MM.1S (cell line): ENCODE data around the gene BACE2.

Source experiments
- DNase-seq: peaks from one replicate; pipeline ENCODE4 v3.0.0-alpha.2; 2015
- H2AFZ ChIP-seq: fragments of 300-600 bp; sonication (generic); 2 replicates; pipeline ENCODE4 v1.6.0; 2016; ENCODE audit warnings: antibody characterized with exemption, low read length
- H3F3A ChIP-seq: fragments of 300-600 bp; sonication (generic); 2 replicates; pipeline ENCODE4 v1.6.1; 2016; ENCODE audit warnings: mild to moderate bottlenecking, antibody characterized with exemption, low read length, moderate library complexity, mixed read lengths; ENCODE audit not compliant: insufficient read depth
- H3K27ac ChIP-seq: fragments of 300-600 bp; sonication (generic); 2 replicates; pipeline ENCODE4 v1.5.1; 2016; ENCODE audit warnings: mild to moderate bottlenecking, low read length
- H3K27me3 ChIP-seq: fragments of 300-600 bp; sonication (generic); replicated peaks from 2 replicates; pipeline ENCODE4 v1.6.0; 2016; ENCODE audit warnings: low read length; ENCODE audit not compliant: insufficient read depth
- H3K36me3 ChIP-seq: fragments of 300-600 bp; sonication (generic); replicated peaks from 2 replicates; pipeline ENCODE4 v1.6.1; 2016; ENCODE audit warnings: mild to moderate bottlenecking, low read length, mixed read lengths; ENCODE audit not compliant: insufficient read depth
- H3K4me1 ChIP-seq: fragments of 300-600 bp; sonication (generic); 2 replicates; pipeline ENCODE4 v1.6.1; 2016; ENCODE audit warnings: low read length, mixed read lengths
- H3K4me2 ChIP-seq: fragments of 300-600 bp; sonication (generic); 2 replicates; pipeline ENCODE4 v1.6.0; 2016; ENCODE audit warnings: low read depth, low read length
- H3K4me3 ChIP-seq: fragments of 300-600 bp; sonication (generic); 2 replicates; pipeline ENCODE4 v1.5.1; 2016; ENCODE audit warnings: low read length, mixed read lengths
- H3K79me2 ChIP-seq: fragments of 300-600 bp; sonication (generic); 2 replicates; pipeline ENCODE4 v1.6.1; 2016; ENCODE audit warnings: mixed run types, low read length, mixed read lengths
- H3K9ac ChIP-seq: fragments of 300-600 bp; sonication (generic); 2 replicates; pipeline ENCODE4 v1.6.1; 2016; ENCODE audit warnings: low read length, mixed read lengths
- H3K9me2 ChIP-seq: fragments of 300-600 bp; sonication (generic); replicated peaks from 2 replicates; pipeline ENCODE4 v1.6.1; 2016; ENCODE audit warnings: mild to moderate bottlenecking, low read length, mixed read lengths; ENCODE audit not compliant: insufficient read depth
- H3K9me3 ChIP-seq: fragments of 300-600 bp; sonication (generic); replicated peaks from 2 replicates; pipeline ENCODE4 v1.6.1; 2016; ENCODE audit warnings: mild to moderate bottlenecking, low read length, mixed read lengths; ENCODE audit not compliant: insufficient read depth
- H4K20me1 ChIP-seq: fragments of 300-600 bp; sonication (generic); 2 replicates; pipeline ENCODE4 v1.6.1; 2016; ENCODE audit warnings: mild to moderate bottlenecking, low read length, moderate library complexity, mixed read lengths; ENCODE audit not compliant: insufficient read depth
- EZH2 ChIP-seq: fragments of 300-600 bp; sonication (generic); optimal IDR thresholded peaks from 2 replicates; pipeline ENCODE3; 2017; ENCODE audit warnings: low read depth, mild to moderate bottlenecking, antibody characterized with exemption, low read length, mixed read lengths
- EZH2phosphoT487 ChIP-seq: fragments of 300-600 bp; sonication (generic); IDR thresholded peaks from 2 replicates; pipeline ENCODE4 v1.6.1; 2018; ENCODE audit warnings: antibody characterized with exemption, low read length
- TF ChIP-seq, protein P1 (sequence below): fragments of 300-600 bp; sonication (generic); IDR thresholded peaks from 2 replicates; pipeline ENCODE4 v1.5.1; 2016; ENCODE audit warnings: antibody characterized with exemption, low read length, mixed read lengths

The BACE2 gene

DNA sequence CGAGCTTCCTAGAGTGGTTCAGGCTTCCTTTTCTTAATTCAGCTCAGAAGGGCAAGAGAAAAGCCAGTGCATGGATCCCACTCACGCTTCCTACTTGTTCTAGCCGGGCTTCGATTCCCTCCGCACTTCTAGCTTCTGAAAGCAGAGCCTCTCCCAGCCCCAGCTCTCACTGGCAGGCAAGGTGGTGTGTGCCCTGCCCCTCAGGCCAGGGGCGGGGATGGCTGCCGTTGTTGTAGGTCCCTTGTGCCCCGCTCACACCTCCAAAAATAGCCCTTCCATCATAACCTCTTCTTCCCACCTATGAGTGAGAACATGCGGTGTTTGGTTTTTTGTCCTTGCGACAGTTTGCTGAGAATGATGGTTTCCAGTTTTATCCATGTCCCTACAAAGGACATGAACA, 31.6 kb downstream of the BACE2 start:
- no peaks in the 10 kb centered on the region for H4K20me1 ChIP-seq
- H3K9me3 ChIP-seq, result no peaks in the 10 kb centered on the region
- no peak overlapping the region for H3K4me2 ChIP-seq
- no peaks in the 10 kb centered on the region for H3K79me2 ChIP-seq
- no peaks in the 10 kb centered on the region for H3F3A ChIP-seq
- H3K27ac ChIP-seq, result no peak overlapping the region
- no peak overlapping the region for H3K9ac ChIP-seq
- H3K27me3 ChIP-seq, result no peaks in the 10 kb centered on the region
- DNase-seq, result no peak
- no peaks in the 10 kb centered on the region for H3K9me2 ChIP-seq
- no peaks in the 10 kb centered on the region for H3K4me1 ChIP-seq
- H3K36me3 ChIP-seq, result no peaks in the 10 kb centered on the region
- H2AFZ ChIP-seq, result no peak overlapping the region
- TF ChIP-seq EZH2 (no peak), EZH2phosphoT487 (no peak)
- TF ChIP-seq, protein P1, sequence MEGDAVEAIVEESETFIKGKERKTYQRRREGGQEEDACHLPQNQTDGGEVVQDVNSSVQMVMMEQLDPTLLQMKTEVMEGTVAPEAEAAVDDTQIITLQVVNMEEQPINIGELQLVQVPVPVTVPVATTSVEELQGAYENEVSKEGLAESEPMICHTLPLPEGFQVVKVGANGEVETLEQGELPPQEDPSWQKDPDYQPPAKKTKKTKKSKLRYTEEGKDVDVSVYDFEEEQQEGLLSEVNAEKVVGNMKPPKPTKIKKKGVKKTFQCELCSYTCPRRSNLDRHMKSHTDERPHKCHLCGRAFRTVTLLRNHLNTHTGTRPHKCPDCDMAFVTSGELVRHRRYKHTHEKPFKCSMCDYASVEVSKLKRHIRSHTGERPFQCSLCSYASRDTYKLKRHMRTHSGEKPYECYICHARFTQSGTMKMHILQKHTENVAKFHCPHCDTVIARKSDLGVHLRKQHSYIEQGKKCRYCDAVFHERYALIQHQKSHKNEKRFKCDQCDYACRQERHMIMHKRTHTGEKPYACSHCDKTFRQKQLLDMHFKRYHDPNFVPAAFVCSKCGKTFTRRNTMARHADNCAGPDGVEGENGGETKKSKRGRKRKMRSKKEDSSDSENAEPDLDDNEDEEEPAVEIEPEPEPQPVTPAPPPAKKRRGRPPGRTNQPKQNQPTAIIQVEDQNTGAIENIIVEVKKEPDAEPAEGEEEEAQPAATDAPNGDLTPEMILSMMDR, result no peak
- H3K4me3 ChIP-seq, result no peak overlapping the region

DNA sequence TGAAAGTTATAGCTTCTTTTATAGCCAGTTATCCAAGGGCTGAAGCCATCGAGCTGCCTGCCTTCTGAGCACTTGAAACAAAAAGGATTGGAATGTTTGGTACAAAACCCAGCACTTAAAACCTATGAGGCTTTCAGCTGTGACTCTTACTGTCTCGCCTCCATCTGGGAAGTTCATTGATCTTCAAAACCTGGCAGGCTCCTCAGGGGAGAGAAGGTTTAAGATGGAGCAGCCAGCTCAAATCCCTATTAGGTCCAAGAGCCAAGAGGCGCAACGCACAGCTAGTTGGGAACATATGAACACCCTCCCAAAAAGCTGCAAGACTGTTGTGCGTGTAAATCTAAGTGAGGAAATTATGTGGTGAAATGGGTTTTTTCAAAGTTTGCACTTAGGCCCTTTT, 33.4 kb downstream of the BACE2 start:
- H4K20me1 ChIP-seq, result no peaks in the 10 kb centered on the region
- TF ChIP-seq EZH2 (no peak), EZH2phosphoT487 (no peak)
- TF ChIP-seq, protein P1, result no peak
- H3K9me3 ChIP-seq, result no peaks in the 10 kb centered on the region
- no peaks in the 10 kb centered on the region for H3K9me2 ChIP-seq
- H3K4me1 ChIP-seq, result no peaks in the 10 kb centered on the region
- no peak overlapping the region for H3K27ac ChIP-seq
- no peak overlapping the region for H3K4me3 ChIP-seq
- no peaks in the 10 kb centered on the region for H3K36me3 ChIP-seq
- no peak overlapping the region for H2AFZ ChIP-seq
- H3F3A ChIP-seq, result no peaks in the 10 kb centered on the region
- no peak for DNase-seq
- H3K79me2 ChIP-seq, result no peaks in the 10 kb centered on the region
- no peaks in the 10 kb centered on the region for H3K27me3 ChIP-seq
- H3K4me2 ChIP-seq, result no peak overlapping the region
- no peak overlapping the region for H3K9ac ChIP-seq

DNA sequence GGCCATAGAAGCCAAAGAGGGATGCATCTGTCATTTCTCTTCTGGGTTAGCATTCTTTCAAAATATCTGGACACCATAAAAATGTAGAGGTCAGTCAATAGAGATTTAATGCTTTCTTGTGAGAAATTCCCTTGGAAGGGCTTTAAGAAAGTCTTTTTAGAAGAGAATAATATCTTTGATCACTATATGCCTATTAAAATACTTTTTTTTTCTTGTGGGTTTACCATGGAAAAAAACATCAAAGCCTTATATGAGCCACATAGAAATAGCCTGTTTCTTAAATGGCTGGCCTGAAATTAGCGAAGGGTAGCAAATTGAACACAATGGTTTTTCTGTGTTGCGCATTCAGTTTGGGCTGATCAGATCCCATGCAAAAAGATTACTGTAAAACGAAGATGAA, 36.8 kb downstream of the BACE2 start:
- Histone ChIP-seq H3K27ac (no peak overlapping the region), H2AFZ (no peak overlapping the region), H4K20me1 (no peaks in the 10 kb centered on the region), H3K9me3 (no peaks in the 10 kb centered on the region), H3K36me3 (no peaks in the 10 kb centered on the region), H3K9ac (no peak overlapping the region), H3K79me2 (no peaks in the 10 kb centered on the region), H3K4me3 (no peak overlapping the region), H3F3A (no peaks in the 10 kb centered on the region), H3K27me3 (no peaks in the 10 kb centered on the region), H3K9me2 (no peaks in the 10 kb centered on the region), H3K4me2 (no peak overlapping the region), H3K4me1 (no peaks in the 10 kb centered on the region)
- TF ChIP-seq, protein P1, result no peak
- TF ChIP-seq EZH2, result no peak
- TF ChIP-seq EZH2phosphoT487, result no peak
- no peak for DNase-seq
